IMR-90 (cell line): Measurements from ENCODE around the gene SLC39A8. TPM values are rescaled to one million over a fixed set of nuclear protein-coding genes. Genes with fewer than 3 reads are reported as not detected.

Experiments used
- microRNA-seq, 2 experiments: library from miRNA; stranded (forward) in 1 of 2; unstranded in 1 of 2; fragments of 10-50 nt in 1 of 2; fragments of <30 nt in 1 of 2; gene quantifications in 1 of 2; microRNA quantifications in 1 of 2; one replicate each; pipeline versions ENCODE3 to v1.1.0; 2013 to 2020; ENCODE audit not compliant: insufficient read depth in 1 of 2, insufficient read length in 1 of 2, unreplicated experiment in 1 of 2
- polyA plus RNA-seq, 3 experiments: library from polyadenylated mRNA; depleted of rRNA; stranded (reverse); fragments of >200 nt; gene quantifications; 2 replicates each; pipeline ENCODE4 v1.2.3, GENCODE V29; 2012; ENCODE audit warnings: low replicate concordance in 1 of 3
- small RNA-seq, 5 experiments: library from RNA; depleted of rRNA; stranded (forward); fragments of <200 nt; gene quantifications; one replicate each; pipeline ENCODE3, GENCODE V24; 2012
- total RNA-seq: library from RNA; depleted of rRNA; stranded (reverse); fragments of >200 nt; gene quantifications from 2 replicates; pipeline ENCODE4 v1.2.3, GENCODE V29; 2012; rRNA removed

Gene SLC39A8
- total and polyA plus RNA-seq, 2 of the 4 experiments (the other 2 are of a cell fraction): 0.05 to 0.18 TPM

Small RNA genes within 50 kb of the gene (microRNA-seq; reads per million reads assigned to microRNA genes)
- not detected for gene RN7SL728P (ENCODE audit: insufficient read depth, insufficient read length)

Small RNA genes within 50 kb of the gene (small RNA-seq; reads per million reads assigned to genes)
- 0 reads per million in 5 experiments for gene RN7SL728P

Other genes with a start within 250 kb of the SLC39A8 start
- gene NFKB1, start 155.9 kb upstream of the SLC39A8 start, total RNA-seq: 23.6 and 24.6 TPM in 2 replicates
- 16.3 and 19.8 TPM in 2 replicates for gene NFKB1, start 155.9 kb upstream of the SLC39A8 start, polyA plus RNA-seq (2012; rRNA removed)